H1 (cell line): ENCODE measurements around the gene UNC13D. TPM values are rescaled to one million over a fixed set of nuclear protein-coding genes. Genes with fewer than 3 reads are reported as not detected.
A peak's percentile ranks its signal among the peaks of the same experiment; 100 is the strongest.

Source experiments
- CTCF ChIA-PET: fragments of 300-600 bp; sonication (Branson Sonifier 250); formaldehyde crosslinking; loops from one replicate; lab custom pipeline; 2021; ENCODE audit not compliant: partially characterized antibody; lab: Charles Lee
- POLR2A ChIA-PET: fragments of 300-600 bp; sonication (Branson Sonifier 250); formaldehyde crosslinking; loops from one replicate; lab custom pipeline; 2021; ENCODE audit warnings: inconsistent platforms; ENCODE audit not compliant: partially characterized antibody; lab: Charles Lee
- DNase-seq, 2 experiments: peaks; one replicate each; pipeline versions ENCODE4 v3.0.0 to v3.0.0-alpha.2; 2010 to 2022; ENCODE audit warnings: low spot score in 2 of 2, low read depth in 1 of 2, mixed read lengths in 1 of 2
- FAIRE-seq: peaks from 2 replicates; lab custom pipeline; 2011; peaks lifted over from hg19 to GRCh38; lab: Jason Lieb, UNC
- H2AFZ ChIP-seq: 2 replicates; pipeline ENCODE4 v1.8.1; 2012; ENCODE audit warnings: low read length, inconsistent platforms
- H2AK5ac ChIP-seq: 2 replicates; pipeline ENCODE4 v1.6.1; 2013; ENCODE audit warnings: low read depth, low read length
- H2BK120ac ChIP-seq: replicated peaks from 2 replicates; pipeline ENCODE3; 2013; ENCODE audit warnings: low read depth, low read length, inconsistent platforms
- H2BK12ac ChIP-seq: 2 replicates; pipeline ENCODE4 v1.6.1; 2013; ENCODE audit warnings: low read depth, low read length
- H2BK15ac ChIP-seq: 2 replicates; pipeline ENCODE4 v1.6.1; 2013; ENCODE audit warnings: low read length
- H2BK20ac ChIP-seq: 2 replicates; pipeline ENCODE4 v1.6.1; 2013; ENCODE audit warnings: low read length
- H2BK5ac ChIP-seq: 2 replicates; pipeline ENCODE4 v1.6.1; 2013; ENCODE audit warnings: low read depth, low read length
- H3K14ac ChIP-seq: 2 replicates; pipeline ENCODE4 v1.6.1; 2013; ENCODE audit warnings: inconsistent platforms; ENCODE audit not compliant: insufficient read length
- H3K18ac ChIP-seq: 2 replicates; pipeline ENCODE4 v1.6.1; 2013; ENCODE audit warnings: low read length; ENCODE audit errors: extremely low read depth
- H3K23ac ChIP-seq: 2 replicates; pipeline ENCODE4 v1.6.1; 2013; ENCODE audit warnings: inconsistent platforms; ENCODE audit not compliant: insufficient read length
- H3K23me2 ChIP-seq: 2 replicates; pipeline ENCODE4 v1.6.1; 2013; ENCODE audit warnings: low read depth, low read length
- H3K27ac ChIP-seq: 2 replicates; pipeline ENCODE4 v1.6.1; 2011; ENCODE audit warnings: low read depth, low read length, inconsistent platforms
- H3K27me3 ChIP-seq, 4 experiments: replicated peaks in 1 of 4; 1 replicate in 1 of 4; 2 replicates in 3 of 4; pipeline versions ENCODE4 v1.6.1 to v1.8.1; 2011 to 2013; ENCODE audit warnings: low read length in 3 of 4, mild to moderate bottlenecking in 3 of 4, inconsistent platforms in 2 of 4, mixed read lengths in 2 of 4, moderate library complexity in 1 of 4; ENCODE audit not compliant: control insufficient read depth in 3 of 4, insufficient read depth in 3 of 4; ENCODE audit errors: extremely low read depth in 1 of 4
- H3K36me3 ChIP-seq, 4 experiments: 2 replicates each; pipeline versions ENCODE4 v1.6.1 to v1.8.1; 2011 to 2013; ENCODE audit warnings: mild to moderate bottlenecking in 4 of 4, low read length in 3 of 4, moderate library complexity in 2 of 4, control low read depth in 1 of 4, inconsistent platforms in 1 of 4; ENCODE audit not compliant: insufficient read depth in 4 of 4, control insufficient read depth in 2 of 4
- H3K4ac ChIP-seq: replicated peaks from 2 replicates; pipeline ENCODE3; 2013; ENCODE audit warnings: low read length, low read depth, mixed read lengths, inconsistent platforms; ENCODE audit not compliant: insufficient read length
- H3K4me1 ChIP-seq, 4 experiments: replicated peaks in 1 of 4; 1 replicate in 1 of 4; 2 replicates in 3 of 4; pipeline versions ENCODE4 v1.6.1 to v1.8.1; 2011 to 2013; ENCODE audit warnings: low read length in 3 of 4, inconsistent platforms in 2 of 4, mixed read lengths in 1 of 4; ENCODE audit not compliant: insufficient read depth in 4 of 4, control insufficient read depth in 3 of 4
- H3K4me2 ChIP-seq, 2 experiments: 2 replicates each; pipeline versions ENCODE4 v1.6.1 to v1.8.1; 2011 to 2013; ENCODE audit warnings: low read depth in 2 of 2, low read length in 2 of 2, control low read depth in 1 of 2, inconsistent platforms in 1 of 2, mild to moderate bottlenecking in 1 of 2; ENCODE audit not compliant: insufficient read depth in 1 of 2
- H3K4me3 ChIP-seq, 4 experiments: fragments of 200-600, 300-600 bp in 1 of 4; sonication (generic), shearing (Covaris generic), sonication (Bioruptor Twin) in 1 of 4; 2 replicates each; pipeline versions ENCODE4 v1.5.1 to v1.8.1; 2011 to 2016; ENCODE audit warnings: low read length in 4 of 4, low read depth in 3 of 4, control low read depth in 2 of 4, inconsistent platforms in 2 of 4, mild to moderate bottlenecking in 2 of 4, mixed read lengths in 1 of 4, moderate library complexity in 1 of 4; ENCODE audit not compliant: insufficient read depth in 2 of 4; ENCODE audit errors: extremely low read depth in 1 of 4
- H3K56ac ChIP-seq: replicated peaks from 2 replicates; pipeline ENCODE3; 2013; ENCODE audit warnings: low read depth, mild to moderate bottlenecking, mixed read lengths, low read length, inconsistent platforms; ENCODE audit not compliant: insufficient read length
- H3K79me1 ChIP-seq: 2 replicates; pipeline ENCODE4 v1.6.1; 2013; ENCODE audit warnings: low read depth, low read length, control low read depth
- H3K79me2 ChIP-seq, 2 experiments: 2 replicates each; pipeline versions ENCODE4 v1.6.1 to v1.8.1; 2012 to 2013; ENCODE audit warnings: low read length in 2 of 2, mild to moderate bottlenecking in 2 of 2, inconsistent platforms in 1 of 2; ENCODE audit not compliant: insufficient read depth in 2 of 2, control insufficient read depth in 1 of 2
- H3K9ac ChIP-seq, 4 experiments: replicated peaks in 1 of 4; 1 replicate in 1 of 4; 2 replicates in 3 of 4; pipeline versions ENCODE4 v1.6.1 to v1.8.1; 2011 to 2013; ENCODE audit warnings: low read depth in 3 of 4, low read length in 3 of 4, control low read depth in 2 of 4, mild to moderate bottlenecking in 2 of 4, moderate library complexity in 2 of 4, inconsistent platforms in 1 of 4; ENCODE audit errors: extremely low read depth in 1 of 4
- H3K9me3 ChIP-seq, 2 experiments: 2 replicates each; pipeline versions ENCODE4 v1.6.1 to v1.8.1; 2012 to 2013; ENCODE audit warnings: mild to moderate bottlenecking in 2 of 2, moderate library complexity in 2 of 2, control low read depth in 1 of 2, inconsistent platforms in 1 of 2, low read depth in 1 of 2, low read length in 1 of 2, mixed read lengths in 1 of 2; ENCODE audit not compliant: insufficient read depth in 2 of 2
- H4K20me1 ChIP-seq, 2 experiments: replicated peaks in 1 of 2; 2 replicates each; pipeline versions ENCODE3 to v1.8.1; 2011 to 2013; ENCODE audit warnings: inconsistent platforms in 2 of 2, low read length in 2 of 2, mild to moderate bottlenecking in 1 of 2; ENCODE audit not compliant: insufficient read depth in 2 of 2, control insufficient read depth in 1 of 2
- H4K5ac ChIP-seq: 2 replicates; pipeline ENCODE4 v1.6.1; 2013; ENCODE audit warnings: low read length, low read depth, mixed read lengths, inconsistent platforms; ENCODE audit not compliant: insufficient read length
- H4K8ac ChIP-seq: 2 replicates; pipeline ENCODE4 v1.8.0; 2013; ENCODE audit warnings: mild to moderate bottlenecking, moderate library complexity, low read length, inconsistent platforms; ENCODE audit not compliant: insufficient read depth; ENCODE audit errors: extremely low read depth
- H4K91ac ChIP-seq: replicated peaks from 2 replicates; pipeline ENCODE3; 2013; ENCODE audit warnings: low read length, mixed read lengths, inconsistent platforms; ENCODE audit not compliant: insufficient read length
- EP300 ChIP-seq, 2 experiments: IDR thresholded peaks; 1 replicate in 1 of 2; 2 replicates in 1 of 2; pipeline ENCODE4 v1.6.1; 2011 to 2012; ENCODE audit warnings: low read depth in 2 of 2, low read length in 2 of 2, mild to moderate bottlenecking in 2 of 2, borderline replicate concordance in 1 of 2, inconsistent platforms in 1 of 2, moderate library complexity in 1 of 2
- RAD21 ChIP-seq, 2 experiments: IDR thresholded peaks in 1 of 2; conservative IDR thresholded peaks in 1 of 2; 2 replicates each; pipeline ENCODE4 v1.6.1; 2011; ENCODE audit warnings: low read depth in 2 of 2, low read length in 2 of 2, improper control_type of control experiment in 1 of 2, inconsistent platforms in 1 of 2, mild to moderate bottlenecking in 1 of 2, moderate library complexity in 1 of 2
- TCF12 ChIP-seq: IDR thresholded peaks from 2 replicates; pipeline ENCODE4 v1.6.1; 2011; ENCODE audit warnings: low read depth, mild to moderate bottlenecking, low read length
- WGBS, 2 experiments: shearing (Covaris generic) in 1 of 2; methylation state at CpG; one replicate each; pipeline versions ENCODE4 v1.1.6 to v1.1.7; 2013 to 2015; ENCODE audit warnings: low lambda C conversion rate in 2 of 2, mixed read lengths in 2 of 2, inconsistent platforms in 1 of 2, low coverage in 1 of 2, missing lambda C conversion rate in 1 of 2; ENCODE audit not compliant: insufficient replicate concordance in 2 of 2, insufficient coverage in 1 of 2, insufficient read length in 1 of 2; ENCODE audit errors: extremely low coverage in 1 of 2, missing lambda C conversion rate in 1 of 2; 5-methylcytosine and 5-hydroxymethylcytosine counted together
- polyA plus RNA-seq, 7 experiments: library from polyadenylated mRNA; depleted of rRNA in 3 of 7; stranded (reverse) in 5 of 7; unstranded in 2 of 7; fragments of >200 nt in 5 of 7; fragments of 200-250 nt in 2 of 7; gene quantifications; 1 replicate in 5 of 7; 2 replicates in 1 of 7; 4 replicates in 1 of 7; pipeline versions ENCODE4 v1.2.1 to v1.2.3, GENCODE V29; 2011 to 2013; ENCODE audit warnings: missing spikeins in 2 of 7, mixed read lengths in 2 of 7
- total RNA-seq: library from RNA; stranded (reverse); fragmentation: NEBNext Ultra II Directional; extraction: Animal tissue kit (Norgen Biotek cat#: 25700); gene quantifications from 2 replicates; pipeline ENCODE4 v1.2.1, GENCODE V29; 2021
- TF ChIP-seq, protein P1 (sequence below), 3 experiments: IDR thresholded peaks; 1 replicate in 2 of 3; 2 replicates in 1 of 3; pipeline versions ENCODE4 v1.5.1 to v1.6.1; 2011; ENCODE audit warnings: low read length in 3 of 3, mild to moderate bottlenecking in 3 of 3, inconsistent platforms in 2 of 3, low read depth in 1 of 3, moderate library complexity in 1 of 3; ENCODE audit not compliant: insufficient read depth in 1 of 3; ENCODE audit errors: control extremely low read depth in 1 of 3

Gene UNC13D
- total and polyA plus RNA-seq, 2 of the 8 experiments (the other 6 are each of a cell fraction or from before 2014, with no cell fraction given) = 3.6 to 8.4 TPM

DNA sequence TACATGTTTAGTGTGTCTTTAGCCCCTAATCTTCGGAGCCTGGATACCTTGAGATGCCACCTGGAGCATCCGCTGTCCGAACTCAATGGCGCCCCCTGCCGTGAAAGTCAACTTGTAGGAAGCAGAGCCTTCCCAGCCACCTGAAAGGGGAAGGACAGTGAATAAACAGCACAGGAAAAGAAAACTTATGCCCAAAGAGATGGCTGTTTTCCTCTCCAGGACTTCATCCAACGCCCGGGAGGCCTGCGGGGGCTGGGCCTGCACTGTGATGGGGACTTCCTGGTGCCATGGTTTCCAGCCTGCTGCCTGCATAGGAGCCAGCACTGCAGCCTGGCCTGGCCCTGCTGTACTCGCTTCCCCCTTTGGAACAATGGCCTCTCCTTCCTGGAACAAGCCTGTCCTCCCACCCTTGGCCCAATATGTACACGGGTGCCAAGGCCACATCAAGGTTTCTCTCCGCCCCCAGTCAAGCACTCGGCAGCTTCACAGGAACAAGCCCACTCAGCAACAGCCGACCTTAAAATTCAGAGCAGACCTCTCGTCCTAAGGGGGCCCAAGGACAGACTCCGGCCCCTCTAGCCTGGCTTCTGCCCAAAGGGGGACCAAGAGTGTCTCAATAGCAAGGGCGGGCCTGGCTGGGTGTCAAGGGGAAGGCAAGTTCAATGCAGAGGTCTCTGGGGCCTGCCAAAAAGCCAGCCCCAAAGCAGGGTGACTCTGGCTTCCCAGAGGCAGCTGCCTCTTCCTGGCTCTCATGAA, 4.5 kb upstream of the UNC13D start:
- DNase-seq (peak; percentile 60 to 98), FAIRE-seq (no peak)
- POLR2A ChIA-PET = interaction anchor here (0.5 to 4.3 kb wide), 12 partner anchors 7 to 178 kb away, joined by 3 to 28 read pairs (median 4); partner anchors contain the start of genes MRPL38, TRIM47 and WBP2

More for the DNA sequence above, 4.5 kb upstream of the UNC13D start:
- TF ChIP-seq, protein P1, sequence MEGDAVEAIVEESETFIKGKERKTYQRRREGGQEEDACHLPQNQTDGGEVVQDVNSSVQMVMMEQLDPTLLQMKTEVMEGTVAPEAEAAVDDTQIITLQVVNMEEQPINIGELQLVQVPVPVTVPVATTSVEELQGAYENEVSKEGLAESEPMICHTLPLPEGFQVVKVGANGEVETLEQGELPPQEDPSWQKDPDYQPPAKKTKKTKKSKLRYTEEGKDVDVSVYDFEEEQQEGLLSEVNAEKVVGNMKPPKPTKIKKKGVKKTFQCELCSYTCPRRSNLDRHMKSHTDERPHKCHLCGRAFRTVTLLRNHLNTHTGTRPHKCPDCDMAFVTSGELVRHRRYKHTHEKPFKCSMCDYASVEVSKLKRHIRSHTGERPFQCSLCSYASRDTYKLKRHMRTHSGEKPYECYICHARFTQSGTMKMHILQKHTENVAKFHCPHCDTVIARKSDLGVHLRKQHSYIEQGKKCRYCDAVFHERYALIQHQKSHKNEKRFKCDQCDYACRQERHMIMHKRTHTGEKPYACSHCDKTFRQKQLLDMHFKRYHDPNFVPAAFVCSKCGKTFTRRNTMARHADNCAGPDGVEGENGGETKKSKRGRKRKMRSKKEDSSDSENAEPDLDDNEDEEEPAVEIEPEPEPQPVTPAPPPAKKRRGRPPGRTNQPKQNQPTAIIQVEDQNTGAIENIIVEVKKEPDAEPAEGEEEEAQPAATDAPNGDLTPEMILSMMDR (IDR thresholded peaks at IDR 0.05; ENCODE audit: control extremely low read depth in 1 of 3, insufficient read depth in 1 of 3, low read depth in 1 of 3, low read length in 3 of 3) = peak; percentile 77 to 85 (median 80)
- TF ChIP-seq RAD21 (IDR thresholded peaks at IDR 0.05 in 1 of 2, conservative IDR thresholded peaks at IDR 0.05 in 1 of 2; ENCODE audit: low read depth in 2 of 2, low read length in 2 of 2) (peak; percentile 39 to 61; a peak in 3 of 4 replicates), EP300 (IDR thresholded peaks at IDR 0.05; ENCODE audit: borderline replicate concordance in 1 of 2, low read depth in 2 of 2, low read length in 2 of 2) (no peak), TCF12 (0 out of 2 replicates have a peak, but pooled peaks have one; percentile 46)
- Histone ChIP-seq H3K9me3 (no peaks in the 10 kb centered on the region), H4K20me1 (peaks cover 4 to 5% of the 10 kb centered on the region in 2 experiments), H3K27me3 (no peaks in the 10 kb centered on the region), H3K4me3 (no peak overlapping the region), H3K4me1 (peaks cover 0 to 8% (median 6%) of the 10 kb centered on the region in 4 experiments; a peak in 4 of 7 replicates), H4K5ac (no peak overlapping the region), H2AFZ (no peak overlapping the region), H2BK12ac (no peak overlapping the region), H4K8ac (peak overlapping the region; percentile 90), H2AK5ac (no peak overlapping the region), H3K14ac (no peak overlapping the region), H2BK15ac (no peak overlapping the region), H3K4me2 (no peak overlapping the region), H3K23ac (no peak overlapping the region), H2BK5ac (no peak overlapping the region), H3K27ac (0 out of 2 replicates have a peak overlapping the region, but pooled peaks have one; percentile 11), H3K36me3 (peaks cover 7 to 36% (median 28%) of the 10 kb centered on the region in 4 experiments), H4K91ac (no peak overlapping the region), H2BK20ac (no peak overlapping the region), H3K79me1 (peaks cover 2% of the 10 kb centered on the region; the same call in 1 of the 2 replicates), H3K23me2 (no peaks in the 10 kb centered on the region), H2BK120ac (no peak overlapping the region), H3K56ac (no peak overlapping the region), H3K4ac (no peak overlapping the region), H3K79me2 (no peaks in the 10 kb centered on the region; a peak in 1 of 4 replicates), H3K18ac (no peak overlapping the region), H3K9ac (no peak overlapping the region)
- CTCF ChIA-PET = interaction anchor here (0.8 to 27.2 kb wide), 21 partner anchors 10 to 244 kb away, joined by 3 to 563 read pairs (median 4); partner anchors contain the start of genes UNK and WBP2
- WGBS, 2 experiments = 64% methylated on average over 15 of the region's 16 CpGs; no CpG with 5 or more reads in 1 of the 2 experiments
